WTC11 (cell line): ENCODE results near the gene RECQL5. TPM values are rescaled to one million over a fixed set of nuclear protein-coding genes. Genes with fewer than 3 reads are reported as not detected.
A peak's percentile ranks its signal among the peaks of the same experiment; 100 is the strongest.
"Not testable (repeated sequence)": the region's sequence is repeated elsewhere in the genome, so short reads cannot be mapped to it uniquely, and the experiment has no call there.

ENCODE experiments used
- ATAC-seq: fragments of 200-7000 bp; cut with Tn5 transposase; 2 replicates; pipeline ENCODE4 v1.10.0; 2021; ENCODE audit warnings: mild to moderate bottlenecking, moderate library complexity
- CTCF ChIA-PET: fragments of 300-600 bp; sonication (Branson Sonifier 250); formaldehyde crosslinking; loops from one replicate; lab custom pipeline; 2021; ENCODE audit warnings: antibody characterized with exemption; lab: Charles Lee
- POLR2A ChIA-PET: fragments of 350-600 bp; sonication (Branson Sonifier 250); formaldehyde crosslinking; loops from one replicate; lab custom pipeline; 2021; ENCODE audit warnings: antibody characterized with exemption; lab: Charles Lee
- DNase-seq: peaks from one replicate; pipeline ENCODE4 v3.0.0; 2021; ENCODE audit warnings: low spot score
- H3K27ac Mint-ChIP-seq: 2 replicates; pipeline ENCODE4 v1.8.0; 2021; ENCODE audit warnings: mixed read lengths
- H3K27me3 Mint-ChIP-seq: 2 replicates; pipeline ENCODE4 v1.8.0; 2021; ENCODE audit warnings: low read depth, mild to moderate bottlenecking, moderate library complexity, mixed read lengths
- H3K36me3 Mint-ChIP-seq: 2 replicates; pipeline ENCODE4 v1.8.0; 2021; ENCODE audit warnings: mixed read lengths
- H3K4me1 Mint-ChIP-seq: 2 replicates; pipeline ENCODE4 v1.8.0; 2022; ENCODE audit warnings: mixed read lengths
- H3K4me3 Mint-ChIP-seq: 2 replicates; pipeline ENCODE4 v1.8.0; 2021; ENCODE audit warnings: mild to moderate bottlenecking, moderate library complexity, mixed read lengths
- H3K9me3 Mint-ChIP-seq: 2 replicates; pipeline ENCODE4 v1.8.0; 2021; ENCODE audit warnings: mixed read lengths
- AFF4 ChIP-seq: sonication (generic); formaldehyde crosslinking; IDR thresholded peaks from 2 replicates; pipeline ENCODE4 v1.8.1; 2023; ENCODE audit warnings: mild to moderate bottlenecking, missing genetic modification reagents, borderline replicate concordance
- ATF1 ChIP-seq: sonication (generic); formaldehyde crosslinking; IDR thresholded peaks from 2 replicates; pipeline ENCODE4 v1.8.1; 2023; ENCODE audit warnings: mild to moderate bottlenecking, moderate library complexity, missing genetic modification reagents
- HMGA2 ChIP-seq: fragments of 250-450 bp; sonication (Bioruptor Pico); IDR thresholded peaks from 2 replicates; pipeline ENCODE4 v1.4.0; 2021; ENCODE audit warnings: mild to moderate bottlenecking, moderate library complexity
- MLX ChIP-seq: sonication (generic); formaldehyde crosslinking; IDR thresholded peaks from 2 replicates; pipeline ENCODE4 v1.8.1; 2023; ENCODE audit warnings: mild to moderate bottlenecking, missing genetic modification reagents, moderate library complexity
- NFE2L1 ChIP-seq: sonication (generic); formaldehyde crosslinking; IDR thresholded peaks from 2 replicates; pipeline ENCODE4 v1.8.1; 2023; ENCODE audit warnings: missing genetic modification reagents
- PRDM15 ChIP-seq: sonication (generic); formaldehyde crosslinking; IDR thresholded peaks from 2 replicates; pipeline ENCODE4 v1.8.0; 2022; ENCODE audit warnings: missing genetic modification reagents
- PREB ChIP-seq: sonication (generic); formaldehyde crosslinking; IDR thresholded peaks from 2 replicates; pipeline ENCODE4 v1.8.1; 2022; ENCODE audit warnings: mild to moderate bottlenecking, missing genetic modification reagents, moderate library complexity, borderline replicate concordance
- TP53 ChIP-seq: sonication (generic); formaldehyde crosslinking; IDR thresholded peaks from 2 replicates; pipeline ENCODE4 v1.8.1; 2023; ENCODE audit warnings: mild to moderate bottlenecking, missing genetic modification reagents
- ZBTB21 ChIP-seq: sonication (generic); formaldehyde crosslinking; IDR thresholded peaks from 2 replicates; pipeline ENCODE4 v1.8.1; 2023; ENCODE audit warnings: mild to moderate bottlenecking, missing genetic modification reagents, borderline replicate concordance
- ZNF121 ChIP-seq: sonication (generic); formaldehyde crosslinking; IDR thresholded peaks from 2 replicates; pipeline ENCODE4 v1.8.0; 2023; ENCODE audit warnings: missing genetic modification reagents
- ZNF232 ChIP-seq: sonication (generic); formaldehyde crosslinking; IDR thresholded peaks from 2 replicates; pipeline ENCODE4 v1.8.0; 2022; ENCODE audit warnings: mild to moderate bottlenecking, missing genetic modification reagents
- ZNF263 ChIP-seq: sonication (generic); formaldehyde crosslinking; IDR thresholded peaks from 2 replicates; pipeline ENCODE4 v1.8.1; 2022; ENCODE audit warnings: low read depth, mild to moderate bottlenecking, moderate library complexity, missing genetic modification reagents
- ZNF281 ChIP-seq: sonication (generic); formaldehyde crosslinking; IDR thresholded peaks from 2 replicates; pipeline ENCODE4 v1.8.0; 2023; ENCODE audit warnings: mild to moderate bottlenecking, missing genetic modification reagents
- ZNF512 ChIP-seq: sonication (generic); formaldehyde crosslinking; IDR thresholded peaks from 2 replicates; pipeline ENCODE4 v1.8.1; 2022; ENCODE audit warnings: missing genetic modification reagents, borderline replicate concordance
- total RNA-seq: library from RNA; stranded (reverse); gene quantifications from 3 replicates; pipeline ENCODE4 v1.2.3, GENCODE V29; 2021

Gene RECQL5
- total RNA-seq, 1 experiment from 2014 or later, result 51.0 TPM

GRCh38 chr17:75594499-75595283, 72.3 kb downstream of the RECQL5 start (continued):
- no peak for TF ChIP-seq ZNF263 (CRISPR knock-in tag)
- TF ChIP-seq, all 79 proteins: peak for 0

- not testable (repeated sequence) for H3K4me3 Mint-ChIP-seq, H3K36me3 Mint-ChIP-seq, H3K27me3 Mint-ChIP-seq, DNase-seq, ATAC-seq, H3K4me1 Mint-ChIP-seq, H3K27ac Mint-ChIP-seq, H3K9me3 Mint-ChIP-seq
- CTCF ChIA-PET, result interaction anchor here (0.7 to 8.9 kb wide), 8 partner anchors 8 to 160 kb away, joined by 3 to 61 read pairs (median 6); partner anchors contain the start of gene SMIM5
- POLR2A ChIA-PET, result interaction anchor here (1.0 kb wide), 1 partner anchor 8 kb away, joined by 3 read pairs; no protein-coding TSS in a partner anchor
These were observed 73.5 kb downstream of the RECQL5 start for GRCh38 chr17:75593430-75593829.

- ChIA-PET POLR2A (interaction anchor here (1.0 kb wide), 1 partner anchor 9 kb away, joined by 3 read pairs; no protein-coding TSS in a partner anchor), CTCF (interaction anchor here (0.9 to 8.9 kb wide), 7 partner anchors 9 to 161 kb away, joined by 3 to 61 read pairs (median 7); partner anchors contain the start of gene SMIM5)
- DNase-seq (no peak), ATAC-seq (no peak)
- Mint-ChIP-seq H3K27ac (peak overlapping the region; percentile 36; the same call in 1 of the 2 replicates), H3K4me1 (peaks cover 1% of the 10 kb centered on the region; the same call in 1 of the 2 replicates), H3K36me3 (no peaks in the 10 kb centered on the region), H3K4me3 (no peak overlapping the region), H3K27me3 (peaks cover 9% of the 10 kb centered on the region), H3K9me3 (no peaks in the 10 kb centered on the region)
- TF ChIP-seq PREB (CRISPR knock-in tag) (no peak), ZNF281 (CRISPR knock-in tag) (no peak), PRDM15 (CRISPR knock-in tag) (no peak), ATF1 (CRISPR knock-in tag) (no peak), HMGA2 (CRISPR knock-in tag) (no peak), ZNF512 (CRISPR knock-in tag) (no peak), ZNF121 (no peak), MLX (CRISPR knock-in tag) (no peak), ZNF232 (CRISPR knock-in tag) (no peak), NFE2L1 (CRISPR knock-in tag) (no peak), AFF4 (CRISPR knock-in tag) (no peak), TP53 (CRISPR knock-in tag) (no peak), ZBTB21 (no peak)
These were observed 74.5 kb downstream of the RECQL5 start for GRCh38 chr17:75592348-75593020.
